Neural progenitor cell (in vitro differentiated cells): ENCODE measurements around the gene NCKAP5. TPM values are rescaled to one million over a fixed set of nuclear protein-coding genes. Genes with fewer than 3 reads are reported as not detected.

Experiments used
- DNase-seq: peaks from one replicate; pipeline ENCODE4 v3.0.0-alpha.2; 2016; ENCODE audit warnings: low spot score
- H2AFZ ChIP-seq: fragments of 200-600 bp; sonication (generic); replicated peaks from 2 replicates; pipeline ENCODE4 v1.6.1; 2016; ENCODE audit warnings: antibody characterized with exemption
- H3F3A ChIP-seq: fragments of 200-600 bp; sonication (generic); 2 replicates; pipeline ENCODE4 v1.6.1; 2016; ENCODE audit warnings: antibody characterized with exemption, low read depth
- H3K27ac ChIP-seq: fragments of 200-600 bp; sonication (generic); 2 replicates; pipeline ENCODE4 v1.5.1; 2016; ENCODE audit warnings: mild to moderate bottlenecking
- H3K27me3 ChIP-seq: fragments of 200-600 bp; sonication (generic); 2 replicates; pipeline ENCODE4 v1.6.1; 2016; ENCODE audit warnings: mild to moderate bottlenecking, moderate library complexity
- H3K36me3 ChIP-seq: fragments of 200-600 bp; sonication (generic); 2 replicates; pipeline ENCODE4 v1.5.1; 2016
- H3K4me1 ChIP-seq: fragments of 200-600 bp; sonication (generic); 2 replicates; pipeline ENCODE4 v1.6.1; 2016; ENCODE audit warnings: mixed run types
- H3K4me2 ChIP-seq: fragments of 200-600 bp; sonication (generic); 2 replicates; pipeline ENCODE4 v1.6.1; 2016
- H3K4me3 ChIP-seq: fragments of 200-600 bp; sonication (generic); 2 replicates; pipeline ENCODE4 v1.5.1; 2016
- H3K79me2 ChIP-seq: fragments of 200-600 bp; sonication (generic); 2 replicates; pipeline ENCODE4 v1.6.1; 2016; ENCODE audit warnings: low read depth
- H3K9ac ChIP-seq: fragments of 200-600 bp; sonication (generic); 2 replicates; pipeline ENCODE4 v1.6.1; 2016
- H3K9me3 ChIP-seq: fragments of 200-600 bp; sonication (generic); 2 replicates; pipeline ENCODE4 v1.5.1; 2016; ENCODE audit warnings: low read depth
- H4K20me1 ChIP-seq: fragments of 200-600 bp; sonication (generic); 2 replicates; pipeline ENCODE4 v1.6.1; 2016; ENCODE audit warnings: low read depth
- H3K27ac Mint-ChIP-seq: 3 replicates; pipeline ENCODE4 v1.8.0; 2021; ENCODE audit warnings: mixed read lengths
- H3K27me3 Mint-ChIP-seq: 2 replicates; pipeline ENCODE4 v1.8.0; 2022; ENCODE audit warnings: low read depth, mild to moderate bottlenecking, inconsistent platforms, moderate library complexity, mixed read lengths; ENCODE audit not compliant: insufficient read depth
- H3K36me3 Mint-ChIP-seq: 3 replicates; pipeline ENCODE4 v1.8.0; 2021; ENCODE audit warnings: mixed read lengths
- H3K4me1 Mint-ChIP-seq: 3 replicates; pipeline ENCODE4 v1.8.0; 2021; ENCODE audit warnings: mixed read lengths
- H3K4me3 Mint-ChIP-seq: 3 replicates; pipeline ENCODE4 v1.8.0; 2021; ENCODE audit warnings: mild to moderate bottlenecking, moderate library complexity, mixed read lengths
- H3K9me3 Mint-ChIP-seq: 3 replicates; pipeline ENCODE4 v1.8.0; 2020; ENCODE audit warnings: mixed read lengths
- CTCF ChIP-seq: fragments of 200-600 bp; sonication (generic); IDR thresholded peaks from 2 replicates; pipeline ENCODE4 v1.5.1; 2017; ENCODE audit warnings: antibody characterized with exemption, mild to moderate bottlenecking
- EZH2 ChIP-seq: fragments of 200-600 bp; sonication (generic); IDR thresholded peaks from 2 replicates; pipeline ENCODE4 v1.6.1; 2017; ENCODE audit warnings: antibody characterized with exemption, mild to moderate bottlenecking, moderate library complexity
- EZH2phosphoT487 ChIP-seq: fragments of 200-600 bp; sonication (generic); IDR thresholded peaks from 2 replicates; pipeline ENCODE4 v1.6.1; 2017; ENCODE audit warnings: antibody characterized with exemption
- total RNA-seq: library from RNA; depleted of rRNA; stranded (reverse); fragments of >200 nt; gene quantifications from 2 replicates; pipeline ENCODE4 v1.2.3, GENCODE V29; 2015; ENCODE audit warnings: low replicate concordance

The NCKAP5 gene
- total RNA-seq, 1 donor from 2014 or later: 0.47 TPM

GRCh38 chr2:133344849-133345248 is 223.4 kb downstream of the NCKAP5 start:
- Mint-ChIP-seq H3K27me3 (no peaks in the 10 kb centered on the region), H3K27ac (no peak overlapping the region), H3K4me1 (peaks cover 16% of the 10 kb centered on the region), H3K36me3 (no peaks in the 10 kb centered on the region), H3K4me3 (no peak overlapping the region), H3K9me3 (no peaks in the 10 kb centered on the region)
- no peak for TF ChIP-seq EZH2phosphoT487
- TF ChIP-seq EZH2: no peak
- TF ChIP-seq CTCF: no peak
- Histone ChIP-seq H3K79me2 (no peaks in the 10 kb centered on the region), H3F3A (peaks cover 27% of the 10 kb centered on the region), H3K4me2 (no peak overlapping the region), H3K4me3 (no peak overlapping the region), H3K9ac (no peak overlapping the region), H3K27ac (no peak overlapping the region), H3K4me1 (peaks cover 23% of the 10 kb centered on the region), H3K9me3 (no peaks in the 10 kb centered on the region), H3K36me3 (no peaks in the 10 kb centered on the region), H3K27me3 (no peaks in the 10 kb centered on the region), H4K20me1 (no peaks in the 10 kb centered on the region), H2AFZ (no peak overlapping the region)
- no peak for DNase-seq

- DNase-seq: no peak
- H3K9ac ChIP-seq: no peak overlapping the region
- H4K20me1 ChIP-seq: no peaks in the 10 kb centered on the region
- no peaks in the 10 kb centered on the region for H3K36me3 ChIP-seq
- H3K27me3 ChIP-seq: no peaks in the 10 kb centered on the region
- Mint-ChIP-seq H3K27me3 (peaks cover 4% of the 10 kb centered on the region), H3K27ac (peak overlapping the region; percentile 68), H3K4me1 (peaks cover 16% of the 10 kb centered on the region), H3K9me3 (no peaks in the 10 kb centered on the region), H3K36me3 (no peaks in the 10 kb centered on the region), H3K4me3 (no peak overlapping the region)
- no peak overlapping the region for H3K4me3 ChIP-seq
- TF ChIP-seq EZH2 (no peak), CTCF (no peak), EZH2phosphoT487 (no peak)
- H3K9me3 ChIP-seq: no peaks in the 10 kb centered on the region
- H3K4me2 ChIP-seq: peak overlapping the region; percentile 37
- peaks cover 27% of the 10 kb centered on the region for H3F3A ChIP-seq
- H3K27ac ChIP-seq: peak overlapping the region; percentile 53
- H3K4me1 ChIP-seq: peaks cover 23% of the 10 kb centered on the region
- no peak overlapping the region for H2AFZ ChIP-seq
- H3K79me2 ChIP-seq: no peaks in the 10 kb centered on the region
Observed at GRCh38 chr2:133343018-133343352, 225.3 kb downstream of the NCKAP5 start.

- no peak overlapping the region for H3K4me3 ChIP-seq
- H3K27me3 ChIP-seq: no peaks in the 10 kb centered on the region
- no peak overlapping the region for H2AFZ ChIP-seq
- peaks cover 23% of the 10 kb centered on the region for H3K4me1 ChIP-seq
- peak overlapping the region; percentile 53 for H3K27ac ChIP-seq
- H3K4me3 Mint-ChIP-seq: no peak overlapping the region
- no peaks in the 10 kb centered on the region for H4K20me1 ChIP-seq
- H3K36me3 ChIP-seq: no peaks in the 10 kb centered on the region
- H3K79me2 ChIP-seq: no peaks in the 10 kb centered on the region
- peak overlapping the region; percentile 37 for H3K4me2 ChIP-seq
- H3K9me3 ChIP-seq: no peaks in the 10 kb centered on the region
- no peak overlapping the region for H3K9ac ChIP-seq
- H3K4me1 Mint-ChIP-seq: peaks cover 16% of the 10 kb centered on the region
- no peaks in the 10 kb centered on the region for H3K36me3 Mint-ChIP-seq
- no peaks in the 10 kb centered on the region for H3K9me3 Mint-ChIP-seq
- peaks cover 27% of the 10 kb centered on the region for H3F3A ChIP-seq
- TF ChIP-seq EZH2: no peak
- no peak for TF ChIP-seq EZH2phosphoT487
- TF ChIP-seq CTCF: no peak
- peaks cover 4% of the 10 kb centered on the region for H3K27me3 Mint-ChIP-seq
- peak; percentile 82 for DNase-seq
- H3K27ac Mint-ChIP-seq: peak overlapping the region; percentile 68
Observed at GRCh38 chr2:133342286-133343017, 225.8 kb downstream of the NCKAP5 start.
